Measurements from ENCODE around the gene ACER3. TPM values are rescaled to one million over a fixed set of nuclear protein-coding genes. Genes with fewer than 3 reads are reported as not detected.

ACER3 gene
- total RNA-seq, 1 donor from 2014 or later, result 11.8 TPM

DNA sequence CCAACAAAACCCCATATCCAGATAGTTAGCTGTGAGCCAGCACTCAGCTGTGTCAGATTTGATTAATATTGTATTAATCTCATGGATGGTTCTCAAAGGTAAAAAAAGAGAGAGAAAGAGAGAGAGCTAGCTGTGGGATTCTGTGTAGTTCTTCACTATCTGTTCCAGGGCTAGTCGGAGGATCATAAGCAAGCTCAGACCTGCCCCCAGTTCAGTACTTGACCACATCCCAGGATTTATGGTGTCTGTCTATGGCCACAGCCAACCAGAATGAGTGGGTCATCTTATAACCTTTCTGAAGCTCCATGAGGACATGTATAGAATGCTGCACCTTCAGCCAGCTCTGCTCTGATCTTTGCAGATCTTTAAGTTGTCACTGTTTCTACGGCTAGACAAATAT, 160.0 kb downstream of the ACER3 start:
- H3K4me3 Mint-ChIP-seq, result no peak overlapping the region
- no peaks in the 10 kb centered on the region for H3K27me3 Mint-ChIP-seq
- ATAC-seq (ENCODE audit: low read depth) (no peak), DNase-seq (no peak)
- intact Hi-C loops (cut with micrococcal nuclease), result no loop called here
- POLR2A ChIA-PET, result interaction anchor here (0.6 kb wide), 1 partner anchor 27 kb away, joined by 3 read pairs; no protein-coding TSS in a partner anchor
- H3K36me3 Mint-ChIP-seq (ENCODE audit: low read depth), result peaks cover 26% of the 10 kb centered on the region
- TF ChIP-seq, protein P1, sequence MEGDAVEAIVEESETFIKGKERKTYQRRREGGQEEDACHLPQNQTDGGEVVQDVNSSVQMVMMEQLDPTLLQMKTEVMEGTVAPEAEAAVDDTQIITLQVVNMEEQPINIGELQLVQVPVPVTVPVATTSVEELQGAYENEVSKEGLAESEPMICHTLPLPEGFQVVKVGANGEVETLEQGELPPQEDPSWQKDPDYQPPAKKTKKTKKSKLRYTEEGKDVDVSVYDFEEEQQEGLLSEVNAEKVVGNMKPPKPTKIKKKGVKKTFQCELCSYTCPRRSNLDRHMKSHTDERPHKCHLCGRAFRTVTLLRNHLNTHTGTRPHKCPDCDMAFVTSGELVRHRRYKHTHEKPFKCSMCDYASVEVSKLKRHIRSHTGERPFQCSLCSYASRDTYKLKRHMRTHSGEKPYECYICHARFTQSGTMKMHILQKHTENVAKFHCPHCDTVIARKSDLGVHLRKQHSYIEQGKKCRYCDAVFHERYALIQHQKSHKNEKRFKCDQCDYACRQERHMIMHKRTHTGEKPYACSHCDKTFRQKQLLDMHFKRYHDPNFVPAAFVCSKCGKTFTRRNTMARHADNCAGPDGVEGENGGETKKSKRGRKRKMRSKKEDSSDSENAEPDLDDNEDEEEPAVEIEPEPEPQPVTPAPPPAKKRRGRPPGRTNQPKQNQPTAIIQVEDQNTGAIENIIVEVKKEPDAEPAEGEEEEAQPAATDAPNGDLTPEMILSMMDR (IDR thresholded peaks at IDR 0.05), result no peak
- CTCF ChIA-PET, result no interaction called here
- no peaks in the 10 kb centered on the region for H3K9me3 Mint-ChIP-seq
- H3K27ac Mint-ChIP-seq, result no peak overlapping the region
- peaks cover 4% of the 10 kb centered on the region for H3K4me1 Mint-ChIP-seq

GRCh38 chr11:77024745-77025144, 164.0 kb downstream of the ACER3 start:
- ChIA-PET POLR2A (interaction anchor here (1.2 kb wide), 1 partner anchor 105 kb away, joined by 3 read pairs; no protein-coding TSS in a partner anchor), CTCF (interaction anchor here (1.0 to 1.7 kb wide), 3 partner anchors 66 to 105 kb away, joined by 3 to 4 read pairs (median 3); no protein-coding TSS in a partner anchor)
- Mint-ChIP-seq H3K27me3 (peaks cover 6% of the 10 kb centered on the region), H3K4me1 (peaks cover 4% of the 10 kb centered on the region), H3K9me3 (no peaks in the 10 kb centered on the region), H3K27ac (no peak overlapping the region), H3K36me3 (ENCODE audit: low read depth) (peaks cover 10% of the 10 kb centered on the region), H3K4me3 (no peak overlapping the region)
- TF ChIP-seq, protein P1 (IDR thresholded peaks at IDR 0.05), result no peak
- no peak for DNase-seq
- intact Hi-C loops (cut with micrococcal nuclease), result no loop called here
- peak; percentile 57 for ATAC-seq (ENCODE audit: low read depth)

- Mint-ChIP-seq H3K36me3 (ENCODE audit: low read depth) (no peaks in the 10 kb centered on the region), H3K27me3 (peaks cover 15% of the 10 kb centered on the region), H3K4me3 (no peak overlapping the region), H3K27ac (no peak overlapping the region), H3K9me3 (no peaks in the 10 kb centered on the region), H3K4me1 (peaks cover 4% of the 10 kb centered on the region)
- POLR2A ChIA-PET, result no interaction called here
- CTCF ChIA-PET, result no interaction called here
- ATAC-seq (ENCODE audit: low read depth), result no peak
- TF ChIP-seq, protein P1 (IDR thresholded peaks at IDR 0.05), result no peak
- intact Hi-C loops (cut with micrococcal nuclease), result no loop called here
- no peak for DNase-seq
Measured at GRCh38 chr11:77026221-77026620, 165.5 kb downstream of the ACER3 start.

GRCh38 chr11:77026743-77027142, 166.0 kb downstream of the ACER3 start:
- no peaks in the 10 kb centered on the region for H3K9me3 Mint-ChIP-seq
- ChIA-PET CTCF (no interaction called here), POLR2A (no interaction called here)
- intact Hi-C loops (cut with micrococcal nuclease), result no loop called here
- H3K36me3 Mint-ChIP-seq (ENCODE audit: low read depth), result no peaks in the 10 kb centered on the region
- H3K27ac Mint-ChIP-seq, result no peak overlapping the region
- H3K4me1 Mint-ChIP-seq, result peaks cover 4% of the 10 kb centered on the region
- TF ChIP-seq, protein P1 (IDR thresholded peaks at IDR 0.05), result no peak
- no peak overlapping the region for H3K4me3 Mint-ChIP-seq
- peaks cover 18% of the 10 kb centered on the region for H3K27me3 Mint-ChIP-seq
- ATAC-seq (ENCODE audit: low read depth) (no peak), DNase-seq (no peak)

DNA sequence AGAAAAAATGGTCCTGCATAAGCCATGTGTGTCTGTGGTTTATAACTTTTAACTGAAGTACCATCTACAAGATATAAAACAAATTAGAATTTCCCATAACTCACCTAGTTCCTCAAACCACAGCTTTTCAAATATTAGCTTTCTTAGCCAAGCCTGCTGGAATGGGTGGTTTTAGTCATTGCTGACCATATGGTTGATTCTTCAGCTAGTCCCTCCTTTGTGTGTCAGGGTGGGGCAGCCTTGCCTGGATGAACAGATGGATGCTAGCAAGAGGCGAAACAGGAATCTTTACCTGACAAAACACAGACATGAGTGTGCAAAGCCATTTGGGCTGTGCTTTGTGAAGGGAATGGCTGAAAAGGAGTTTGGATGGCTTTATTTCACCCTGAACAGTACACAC, 166.6 kb downstream of the ACER3 start:
- H3K27ac Mint-ChIP-seq, result no peak overlapping the region
- CTCF ChIA-PET, result no interaction called here
- DNase-seq, result no peak

More for the DNA sequence above, 166.6 kb downstream of the ACER3 start:
- Mint-ChIP-seq H3K27me3 (peaks cover 18% of the 10 kb centered on the region), H3K36me3 (ENCODE audit: low read depth) (no peaks in the 10 kb centered on the region), H3K4me3 (no peak overlapping the region), H3K9me3 (no peaks in the 10 kb centered on the region), H3K4me1 (peaks cover 4% of the 10 kb centered on the region)
- TF ChIP-seq, protein P1 (IDR thresholded peaks at IDR 0.05), result no peak
- POLR2A ChIA-PET, result no interaction called here
- no peak for ATAC-seq (ENCODE audit: low read depth)
- intact Hi-C loops (cut with micrococcal nuclease), result no loop called here

All from activated B cell treated with CpG ODN at 0.5 μM for 24 hours (primary cell).